Kidney capillary endothelial cell (primary cell): ENCODE data around the gene ADISSP.

ENCODE experiments used
- DNase-seq: peaks from one replicate; pipeline ENCODE4 v3.0.0-alpha.2; 2018; ENCODE audit warnings: low spot score

ADISSP gene

GRCh38 chr20:3781153-3781910 lies 13.8 kb upstream of the ADISSP start, which contains the start of gene SPEF1:
SPEF1 (minus strand) TSS chr20:3781448; CDS start chr20:3781287, 161 bp downstream.
- DNase-seq: peak; percentile 92

- no peak for DNase-seq
These were observed 11.4 kb upstream of the ADISSP start for GRCh38 chr20:3778976-3779375.

GRCh38 chr20:3777716-3778629 lies 10.4 kb upstream of the ADISSP start:
- DNase-seq: no peak

GRCh38 chr20:3777381-3777715 lies 9.8 kb upstream of the ADISSP start:
- DNase-seq: no peak

- no peak for DNase-seq
These were observed 8.0 kb upstream of the ADISSP start for GRCh38 chr20:3775457-3776108.

DNA sequence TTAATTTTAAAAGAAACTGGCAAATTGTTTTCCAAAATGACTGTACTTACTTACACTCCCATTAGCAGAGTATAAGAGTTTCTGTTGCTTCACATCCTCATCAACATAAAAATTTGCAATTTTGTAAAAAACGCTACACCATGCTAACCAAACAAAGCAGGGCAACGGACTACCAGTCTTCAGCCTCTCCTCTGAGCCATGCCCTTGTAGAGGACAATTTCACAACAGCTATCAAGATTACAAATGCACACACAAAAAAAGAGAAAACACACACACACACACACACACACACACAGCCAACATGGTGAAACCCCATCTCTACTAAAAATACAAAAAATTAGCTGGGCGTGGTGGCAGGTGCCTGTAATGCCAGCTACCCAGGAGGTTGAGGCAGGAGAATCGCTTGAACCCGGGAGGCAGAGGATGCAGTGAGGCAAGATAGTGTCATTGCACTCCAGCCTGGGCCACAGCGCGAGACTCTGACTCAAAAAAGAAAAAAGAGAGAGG lies 4.1 kb upstream of the ADISSP start:
- no peak for DNase-seq

DNA sequence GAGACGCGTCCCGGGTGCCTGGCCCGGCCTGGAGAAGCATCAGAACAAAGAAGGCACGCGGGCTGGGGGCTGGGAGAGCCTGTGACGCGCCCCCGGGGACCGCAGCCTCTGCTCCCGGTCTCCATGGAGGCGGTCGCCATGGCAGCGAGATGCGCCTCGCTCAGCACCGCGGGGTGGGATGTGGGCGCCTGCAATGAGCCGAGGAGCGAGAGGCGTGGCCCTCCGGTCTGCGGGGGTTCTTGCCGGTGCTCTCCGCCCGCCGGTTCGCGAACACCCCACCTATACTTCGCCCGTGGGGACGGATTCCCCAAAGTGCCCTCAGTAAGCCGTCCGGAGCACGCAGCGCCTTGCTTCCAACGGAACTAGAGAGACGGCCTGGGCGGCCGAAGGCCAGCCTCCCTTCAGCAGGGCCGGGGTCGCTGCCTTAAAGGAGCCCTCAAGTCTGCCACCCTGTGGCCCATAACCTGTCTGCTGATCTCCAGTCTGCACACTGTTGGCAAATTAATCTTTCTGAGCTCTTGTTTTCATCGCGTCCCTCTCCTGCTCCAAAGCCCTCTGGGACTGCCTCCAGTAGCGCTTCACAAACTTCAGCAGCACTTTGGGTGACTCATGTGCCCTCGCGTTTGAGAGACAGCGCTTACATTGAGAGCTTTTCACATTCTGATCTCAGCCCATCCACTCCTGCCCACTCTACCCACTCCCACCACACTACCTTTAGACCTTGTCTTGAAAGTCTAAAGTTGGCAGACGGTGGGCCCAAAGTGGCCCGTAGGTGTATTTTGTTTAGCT lies 983 bp upstream of the ADISSP start:
- DNase-seq: peak; percentile 46

DNA sequence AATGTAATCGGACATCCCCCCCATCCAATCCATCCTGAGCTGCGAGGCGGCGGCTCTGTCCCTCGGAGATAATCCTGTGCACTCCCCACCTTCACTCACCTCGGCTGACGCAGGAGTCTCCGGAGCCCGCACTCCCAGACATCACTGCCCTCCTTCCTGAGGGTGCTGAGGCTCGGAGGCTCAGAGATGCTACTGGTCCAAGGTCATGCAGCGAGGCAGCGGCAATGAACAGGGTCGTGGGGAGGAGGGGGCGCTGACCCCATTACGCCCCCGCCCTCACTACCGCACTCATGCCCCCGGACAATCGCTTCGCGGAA lies 485 bp downstream of the ADISSP start:
- no peak for DNase-seq

DNA sequence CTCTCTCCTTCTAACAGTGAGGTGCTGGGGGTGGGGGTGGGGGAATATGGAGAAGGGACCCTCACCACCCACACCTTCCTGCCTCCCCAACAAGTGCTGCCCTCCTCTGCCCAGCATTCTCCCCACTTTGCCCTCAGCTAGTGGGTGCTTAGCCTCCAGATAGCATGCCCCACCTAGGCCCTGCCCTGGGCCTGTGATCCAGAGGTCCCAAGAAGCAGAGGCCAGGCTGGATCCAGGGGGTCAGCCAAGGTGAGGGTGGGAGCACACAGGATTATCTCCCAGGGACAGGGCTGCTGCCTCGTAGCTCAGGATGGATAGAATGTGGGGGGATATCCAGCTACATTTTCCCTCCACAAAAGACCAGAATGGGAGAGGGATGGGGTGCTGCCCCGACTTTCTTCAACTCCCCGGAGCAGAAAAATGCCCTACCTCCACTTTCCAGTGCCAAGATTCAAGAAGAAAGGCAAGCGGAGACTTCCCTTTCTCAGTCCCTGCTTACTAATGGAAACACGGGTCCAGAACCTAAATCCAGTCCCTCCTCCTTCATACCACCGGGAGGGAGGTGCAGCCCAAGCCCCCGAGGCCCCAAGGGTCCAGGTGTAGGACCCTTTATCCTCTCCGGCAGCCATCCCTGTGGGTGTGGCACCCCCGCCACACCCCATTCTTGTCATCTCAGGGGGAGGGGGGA lies 987 bp downstream of the ADISSP start:
- DNase-seq: no peak

GRCh38 chr20:3765171-3765882 lies 2.2 kb downstream of the ADISSP start:
- no peak for DNase-seq

DNA sequence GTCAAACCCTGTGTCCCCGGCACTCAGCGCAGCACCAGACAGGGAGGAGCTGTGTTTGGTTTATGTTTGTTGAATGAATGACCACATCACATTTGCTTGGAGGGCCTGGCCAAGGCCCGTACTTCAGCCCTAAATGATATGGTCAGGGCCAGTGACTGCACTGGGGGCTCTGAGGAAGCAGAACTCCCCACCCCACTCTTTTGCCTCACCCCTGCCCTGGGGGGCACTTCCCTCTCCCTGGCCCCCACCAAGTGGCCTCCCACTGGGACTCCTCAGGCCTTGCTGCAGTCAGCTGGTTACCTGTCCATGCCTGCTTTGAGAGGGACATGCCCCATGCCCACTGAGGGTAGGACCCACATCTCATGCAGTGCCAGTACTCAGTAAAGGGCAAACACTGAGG lies 2.9 kb downstream of the ADISSP start:
- no peak for DNase-seq

DNA sequence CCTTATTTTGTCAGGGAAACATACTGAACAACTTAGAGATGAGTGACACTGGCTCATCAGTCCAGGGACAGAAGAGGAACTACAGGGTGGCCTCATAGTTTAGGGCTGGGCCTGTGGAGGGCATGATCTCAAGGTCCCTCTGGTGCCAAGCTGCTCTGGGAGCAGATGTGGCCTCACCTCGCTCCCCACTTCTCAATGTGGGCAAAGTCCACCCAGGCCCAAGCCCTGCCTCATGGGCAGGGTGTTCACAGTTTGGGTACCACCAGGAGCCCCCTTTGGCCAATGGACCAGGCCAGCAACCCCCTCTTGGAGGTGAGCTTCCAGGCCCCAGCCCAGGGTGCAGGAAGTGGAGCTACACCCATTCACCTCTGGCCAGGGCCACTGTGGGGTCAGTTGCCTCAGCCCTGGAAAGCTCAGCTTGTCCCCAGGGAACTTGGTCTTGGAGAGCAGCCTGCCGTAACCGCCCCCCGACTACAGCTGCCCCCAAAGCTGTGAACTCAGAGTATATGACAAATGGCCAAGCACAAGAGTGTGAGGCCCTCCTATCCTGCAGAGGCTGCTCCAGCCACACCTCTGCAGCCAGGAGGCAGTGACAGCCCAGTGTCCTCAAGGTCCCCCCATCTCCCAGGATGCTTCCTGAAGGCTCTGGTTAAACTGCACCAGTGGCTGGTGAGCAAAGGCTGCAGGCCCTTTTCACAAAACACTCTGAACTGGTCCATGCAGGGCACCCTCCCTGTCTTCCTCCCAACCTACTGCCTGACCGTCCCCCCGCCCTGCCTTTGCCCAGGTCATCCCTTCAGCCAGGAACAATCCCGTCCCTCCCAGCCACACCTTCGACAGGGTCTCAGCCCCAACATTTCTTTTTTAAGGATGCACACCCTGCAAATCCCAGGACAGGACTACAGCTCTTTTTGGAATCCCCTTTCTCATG lies 3.6 kb downstream of the ADISSP start:
- no peak for DNase-seq

DNA sequence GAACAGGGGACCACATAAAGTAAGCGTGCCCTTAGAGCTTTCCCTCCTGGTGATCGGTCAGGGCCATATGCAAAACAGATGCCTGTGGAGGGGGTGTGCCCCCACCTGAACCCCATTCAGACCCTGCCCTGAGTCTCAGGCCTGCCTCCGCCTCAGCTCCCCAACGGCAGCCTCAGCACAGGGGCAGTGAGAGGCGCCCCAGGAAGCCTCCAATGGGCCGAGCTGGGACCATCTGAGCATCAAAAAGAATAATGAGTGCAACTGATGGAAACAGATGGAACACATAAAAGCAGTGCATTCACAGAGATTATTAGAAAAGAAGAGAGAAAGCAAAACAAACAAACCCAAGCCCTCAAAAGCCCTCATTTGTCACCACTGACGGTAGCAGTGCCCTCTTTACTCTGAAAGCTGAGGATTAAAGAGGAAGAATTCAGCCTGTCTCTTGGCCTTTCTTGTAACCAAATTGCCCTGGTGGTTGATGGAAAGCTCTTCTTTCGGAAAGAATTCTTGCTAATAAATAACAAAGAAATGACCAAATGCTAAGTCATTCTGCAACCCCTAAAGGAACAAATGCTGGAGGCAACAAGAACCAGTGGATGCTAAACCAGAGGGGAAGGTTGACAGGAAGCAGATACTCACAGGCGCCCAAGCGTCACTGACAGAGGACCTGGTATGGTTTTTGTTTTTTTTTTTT lies 6.8 kb downstream of the ADISSP start:
- no peak for DNase-seq

GRCh38 chr20:3759884-3760283 lies 7.7 kb downstream of the ADISSP start:
- DNase-seq: no peak

GRCh38 chr20:3759316-3759823 lies 8.2 kb downstream of the ADISSP start:
- no peak for DNase-seq

DNA sequence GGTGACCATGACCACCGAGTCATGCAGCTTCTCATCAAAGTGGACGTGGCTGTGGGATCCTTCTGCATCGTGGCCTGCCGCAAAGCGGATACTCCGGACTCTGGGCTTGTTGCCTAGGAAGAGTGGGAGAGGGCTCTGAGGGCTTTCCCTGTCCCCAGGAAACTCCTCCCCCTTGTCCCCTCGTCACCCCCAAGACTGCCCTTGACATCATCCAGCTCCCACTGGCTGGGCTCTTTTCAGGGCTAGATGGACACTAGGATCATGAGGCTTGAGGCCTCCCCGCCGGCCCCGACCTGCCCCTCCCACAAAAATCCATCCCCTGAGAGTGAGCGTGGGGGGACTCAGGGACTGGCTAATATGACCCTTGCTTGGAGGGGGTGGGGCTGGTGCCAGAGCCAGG lies 9.0 kb downstream of the ADISSP start:
- no peak for DNase-seq

DNA sequence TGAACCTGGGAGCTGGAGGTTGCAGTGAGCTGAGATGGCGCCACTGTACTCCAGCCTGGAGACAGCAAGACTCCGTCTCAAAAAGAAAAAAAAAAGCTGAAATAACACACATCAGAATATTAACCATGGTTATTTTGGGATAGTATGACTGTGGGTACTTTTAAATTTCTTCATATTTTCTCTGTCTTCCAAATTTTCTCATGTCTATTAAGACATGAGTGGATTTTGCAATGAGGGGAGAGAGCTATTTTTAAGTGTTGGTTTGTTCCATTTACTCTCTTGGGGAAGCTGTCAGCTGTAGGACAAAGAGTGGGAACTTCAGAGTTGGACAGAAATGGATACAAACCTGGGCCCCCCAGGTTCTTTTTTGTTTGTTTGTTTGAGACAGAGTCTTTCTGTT lies 10.3 kb downstream of the ADISSP start:
- DNase-seq: no peak

DNA sequence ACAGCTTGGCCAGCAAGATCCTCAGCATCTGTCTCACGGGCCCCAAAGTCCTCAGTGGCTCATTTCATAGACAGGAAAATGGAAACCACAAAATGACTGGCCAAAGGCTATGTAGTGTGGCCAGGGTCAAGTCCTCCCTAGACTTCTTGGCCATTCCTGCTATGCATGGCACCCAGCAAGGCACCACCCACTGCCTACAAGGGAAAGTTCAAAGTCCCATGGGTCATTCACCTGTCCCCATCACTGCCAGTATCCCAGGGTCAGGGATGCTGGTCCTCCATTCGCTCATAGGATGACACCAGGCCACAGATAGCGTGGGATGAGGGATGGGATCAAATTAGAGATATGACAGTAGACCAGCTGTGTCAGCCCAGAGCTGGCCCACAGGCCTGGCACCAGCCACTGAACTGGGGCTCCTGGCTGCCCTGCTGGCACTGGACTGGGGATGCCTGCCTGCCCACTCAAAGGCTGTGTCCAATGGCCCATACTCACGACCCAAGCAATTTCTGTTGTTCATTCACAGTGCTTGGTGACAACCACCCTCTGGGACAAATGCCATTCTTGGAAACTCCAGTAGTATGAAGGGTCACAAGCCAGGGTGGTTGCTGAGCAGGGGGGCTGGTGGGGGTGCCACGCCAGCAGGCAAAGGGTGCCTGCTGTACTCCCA lies 11.6 kb downstream of the ADISSP start:
- DNase-seq: no peak
